HG03469 (cell line): Measurements from ENCODE around the gene SSBP3.
"Not testable (repeated sequence)": the region's sequence is repeated elsewhere in the genome, so short reads cannot be mapped to it uniquely, and the experiment has no call there.

Experiments
- ATAC-seq: cut with Tn5 transposase; IDR thresholded peaks from one replicate; pipeline ENCODE4 v1.9.1; 2021; ENCODE audit warnings: mild to moderate bottlenecking, moderate library complexity, moderate number of reproducible peaks; ENCODE audit not compliant: unreplicated experiment

Gene SSBP3

DNA sequence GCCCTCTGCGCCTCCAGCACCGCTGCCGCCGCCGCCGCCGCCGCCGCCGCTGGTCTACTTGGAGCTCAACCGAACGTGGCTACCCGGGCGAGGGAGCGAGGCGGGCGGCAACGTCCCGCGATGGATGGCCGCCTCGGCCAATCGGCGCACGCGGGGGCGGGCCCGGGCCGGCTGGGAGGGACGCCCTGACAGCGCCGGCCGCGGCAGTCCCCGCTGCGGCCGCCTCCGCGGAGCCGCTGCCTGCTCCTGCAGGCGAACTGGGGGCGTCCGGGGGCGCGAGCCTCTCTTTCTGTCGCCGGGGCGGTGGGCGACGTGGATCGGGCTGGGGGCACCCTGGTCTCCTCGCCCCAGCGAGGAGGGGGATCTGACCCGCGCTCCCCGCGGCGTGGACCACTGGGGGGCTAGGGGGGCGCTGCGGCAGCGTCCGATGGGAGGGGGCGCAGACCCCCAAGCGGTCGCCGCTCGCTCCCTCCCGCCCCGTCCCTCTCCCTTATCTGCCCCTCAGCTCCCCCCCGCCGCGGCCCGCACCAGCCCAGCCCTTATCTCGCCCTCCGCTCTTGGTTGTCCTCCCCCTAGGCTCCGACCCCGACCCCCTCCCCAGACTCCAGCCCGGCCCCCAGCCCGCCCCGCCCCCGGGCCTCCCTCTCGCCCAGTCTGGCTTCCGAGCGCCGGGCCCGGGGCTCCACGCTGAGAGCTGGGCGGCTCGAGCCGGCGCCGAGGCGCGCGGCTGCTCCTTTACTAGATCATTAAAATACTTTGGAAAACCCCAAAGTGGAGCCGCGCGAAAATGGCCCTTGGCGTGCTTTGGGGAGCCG, at the start of gene SSBP3:
Gene SSBP3 (minus strand): TSS at position 56 of the 815 bp plus-strand sequence.
- ATAC-seq: peak; percentile 59

GRCh38 chr1:54453509-54453908, 47.3 kb upstream of the SSBP3 start:
- no peak for ATAC-seq

DNA sequence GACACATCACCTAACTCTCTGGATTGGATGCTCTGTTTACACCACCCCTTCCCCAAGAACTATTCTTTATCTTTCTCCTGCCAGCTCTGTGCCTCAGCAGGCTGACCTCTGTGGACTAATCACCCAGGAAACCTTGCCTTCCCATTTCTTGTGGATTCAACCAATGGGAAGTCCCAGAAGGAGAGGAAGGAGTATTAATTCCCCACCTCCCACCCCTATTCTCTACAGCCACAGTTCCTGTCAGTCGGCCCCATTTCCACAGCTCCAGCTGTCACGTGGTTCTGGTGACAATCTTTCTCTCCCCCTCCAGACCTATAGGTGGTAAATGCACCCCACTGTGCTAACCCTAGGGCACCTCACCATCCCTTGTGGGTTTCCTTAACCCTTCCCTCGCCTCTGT, 46.8 kb upstream of the SSBP3 start:
- no peak for ATAC-seq

GRCh38 chr1:54449431-54449830, 43.2 kb upstream of the SSBP3 start:
- not testable (repeated sequence) for ATAC-seq

DNA sequence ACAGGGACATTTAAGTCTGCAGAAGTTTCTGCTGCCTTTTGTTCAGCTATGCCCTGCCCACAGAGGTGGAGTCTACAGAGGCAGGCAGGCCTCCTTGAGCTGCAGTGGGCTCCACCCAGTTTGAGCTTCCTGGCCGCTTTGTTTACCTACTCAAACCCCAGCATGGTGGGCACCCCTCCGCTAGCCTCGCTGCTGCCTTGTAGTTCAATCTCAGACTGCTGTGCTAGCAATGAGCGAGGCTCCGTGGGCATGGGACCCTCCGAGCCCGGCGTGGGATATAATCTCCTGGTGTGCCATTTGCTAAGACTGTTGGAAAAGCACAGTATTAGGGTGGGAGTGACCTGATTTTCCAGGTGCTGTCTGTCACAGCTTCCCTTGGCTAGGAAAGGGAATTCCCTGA, 42.6 kb upstream of the SSBP3 start:
- not testable (repeated sequence) for ATAC-seq

- ATAC-seq: not testable (repeated sequence)
These were observed 40.9 kb upstream of the SSBP3 start for GRCh38 chr1:54447081-54447480.

DNA sequence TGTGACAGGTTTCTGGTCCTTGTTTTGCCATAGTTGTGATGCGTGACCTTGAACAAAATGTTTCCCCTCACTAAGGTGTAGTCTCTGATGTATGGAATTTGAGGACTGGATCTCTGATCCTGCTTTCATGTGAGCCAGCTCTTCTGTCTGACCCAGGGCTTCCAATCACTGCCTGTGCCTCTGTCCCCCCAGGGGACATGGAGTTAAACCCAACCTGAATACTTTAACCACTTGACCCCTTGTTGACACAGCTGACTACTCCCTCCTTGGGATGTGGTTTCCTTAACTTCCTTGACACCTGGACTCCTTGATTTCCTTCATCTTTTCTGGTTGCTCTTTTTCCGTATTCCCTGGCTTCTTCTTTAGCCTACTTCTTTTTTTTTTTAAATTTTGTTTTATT, 36.0 kb upstream of the SSBP3 start:
- no peak for ATAC-seq

DNA sequence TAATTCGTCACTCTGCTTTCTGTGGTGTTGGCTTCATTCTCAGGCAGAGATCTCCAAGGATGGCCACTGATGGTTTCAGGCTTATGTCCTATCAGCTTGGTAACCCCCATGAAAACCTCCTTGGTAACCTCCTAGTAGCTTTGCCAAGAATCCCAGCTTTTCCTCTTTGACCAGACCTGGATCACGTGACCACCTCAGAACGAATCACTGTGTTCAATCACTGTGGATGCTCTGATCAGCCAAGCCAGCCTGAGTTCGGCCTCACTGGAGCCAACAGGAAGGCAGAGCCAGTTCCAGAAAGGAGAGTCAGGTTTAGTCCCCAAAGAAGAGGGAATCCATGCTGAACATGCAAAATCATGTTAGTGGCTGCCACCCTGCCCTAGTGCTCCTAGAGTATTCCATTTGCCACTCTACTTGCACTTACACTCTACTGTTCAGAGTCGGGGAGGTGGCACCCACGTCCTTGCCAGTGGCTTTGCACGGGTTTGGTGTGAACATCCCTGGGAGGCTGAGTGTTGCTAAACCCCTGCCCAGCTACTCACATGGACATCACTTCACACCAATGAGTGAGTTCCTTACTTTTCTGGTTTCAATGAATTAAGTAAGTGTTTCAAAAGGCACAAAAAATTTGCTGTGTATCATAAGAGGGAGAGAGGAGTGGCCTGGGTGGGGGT, 33.5 kb upstream of the SSBP3 start:
- ATAC-seq: no peak

DNA sequence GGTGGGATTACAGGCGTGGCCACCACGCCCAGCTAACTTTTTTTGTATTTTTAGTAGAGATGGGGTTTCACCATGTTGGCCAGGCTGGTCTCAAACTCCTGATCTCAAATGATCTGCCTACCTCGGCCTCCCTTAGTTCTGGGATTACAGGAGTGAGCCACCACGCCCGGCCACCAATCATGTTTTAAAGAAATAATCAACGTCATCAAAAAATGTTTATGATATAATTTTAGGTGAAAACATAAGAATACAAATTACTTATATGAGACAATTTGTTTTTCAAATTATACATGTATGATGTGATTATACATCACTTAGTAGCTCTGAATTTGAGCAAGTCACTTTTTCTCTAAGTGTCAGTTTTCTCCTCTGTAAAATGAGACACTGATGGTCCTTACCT, 31.6 kb upstream of the SSBP3 start:
- ATAC-seq: no peak

GRCh38 chr1:54436826-54437225, 30.6 kb upstream of the SSBP3 start:
- ATAC-seq: no peak

GRCh38 chr1:54429838-54430237, 23.6 kb upstream of the SSBP3 start:
- ATAC-seq: no peak

GRCh38 chr1:54428837-54429518, 22.8 kb upstream of the SSBP3 start:
- no peak for ATAC-seq

DNA sequence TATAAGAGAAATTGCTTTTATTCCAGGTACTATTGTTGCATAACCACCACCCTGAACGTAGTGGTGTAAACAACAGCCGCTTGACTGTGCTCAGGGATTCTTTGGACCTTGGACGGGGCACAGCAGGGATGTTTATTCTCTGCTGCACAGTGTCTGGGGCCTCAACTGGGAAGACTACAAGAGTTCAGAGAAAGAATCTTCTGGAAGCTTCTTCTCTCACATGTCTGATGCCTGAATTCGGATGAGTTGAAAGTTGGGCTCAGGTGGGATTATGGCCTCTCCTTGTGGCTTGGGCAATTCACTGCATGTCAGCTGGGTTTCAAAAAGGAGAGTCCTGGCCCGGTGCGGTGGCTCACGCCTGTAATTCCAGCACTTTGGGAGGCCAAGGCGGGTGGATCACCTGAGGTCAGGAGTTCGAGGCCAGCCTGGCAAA, 19.0 kb upstream of the SSBP3 start:
- no peak for ATAC-seq

DNA sequence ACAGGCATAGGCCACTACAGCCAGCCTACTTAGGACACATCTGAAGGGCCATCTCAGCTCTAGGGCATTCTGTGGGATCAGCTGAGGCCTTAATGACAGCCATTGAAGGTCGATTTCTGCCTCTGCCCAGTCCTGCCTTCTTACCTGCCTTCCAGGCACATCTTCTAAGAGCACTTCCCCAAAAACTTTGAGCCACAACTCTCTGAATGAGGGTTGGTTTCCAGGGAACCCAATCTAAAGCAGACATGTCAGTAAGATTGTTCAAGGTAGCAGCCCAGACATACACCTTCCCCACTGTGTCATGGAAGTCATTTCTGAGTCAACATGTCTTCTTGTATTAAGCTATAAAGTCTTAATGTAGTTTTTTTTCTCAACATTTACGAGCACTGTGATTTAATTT, 18.2 kb upstream of the SSBP3 start:
- ATAC-seq: no peak

GRCh38 chr1:54421101-54421504, 14.9 kb upstream of the SSBP3 start:
- ATAC-seq: no peak

DNA sequence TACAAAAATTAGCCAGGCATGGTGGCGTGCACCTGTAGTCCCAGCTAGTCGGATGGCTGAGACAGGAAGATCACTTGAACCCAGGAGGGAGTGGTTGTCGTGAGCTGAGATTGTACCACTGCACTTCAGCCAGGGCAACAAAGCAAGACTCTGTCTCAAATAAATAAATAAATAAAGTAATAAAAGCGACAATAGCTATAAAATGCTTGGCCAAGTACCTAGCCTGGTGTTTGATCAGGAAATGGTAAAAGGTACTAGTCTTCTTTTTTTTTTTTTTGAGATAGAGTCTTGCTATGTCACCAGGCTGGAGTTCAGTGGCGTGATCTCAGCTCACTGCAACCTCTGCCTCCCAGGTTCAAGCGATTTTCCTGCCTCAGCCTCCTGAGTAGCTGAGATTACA, 12.4 kb upstream of the SSBP3 start:
- ATAC-seq: not testable (repeated sequence)

GRCh38 chr1:54417123-54417522, 10.9 kb upstream of the SSBP3 start:
- ATAC-seq: no peak

DNA sequence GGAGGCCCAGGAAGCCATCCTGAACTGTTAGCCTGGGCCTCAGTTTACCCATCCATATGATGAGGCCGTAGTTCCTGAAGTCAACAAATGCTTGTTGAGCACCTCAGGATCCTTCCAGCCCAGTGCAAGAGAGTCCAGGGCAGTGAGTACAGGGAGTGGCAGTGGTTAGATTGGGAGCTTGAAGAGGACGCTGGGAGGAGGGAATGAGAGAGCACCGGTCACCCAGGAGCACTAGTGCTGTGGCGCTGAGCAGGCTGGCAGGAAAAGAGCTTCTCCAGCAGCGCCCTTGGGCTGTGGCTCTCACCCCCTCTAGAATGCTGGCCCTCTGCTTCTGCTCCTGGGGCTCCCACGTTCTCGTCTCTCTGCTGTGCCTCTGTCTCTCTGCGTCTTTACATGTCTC, 10.2 kb upstream of the SSBP3 start:
- ATAC-seq: no peak

DNA sequence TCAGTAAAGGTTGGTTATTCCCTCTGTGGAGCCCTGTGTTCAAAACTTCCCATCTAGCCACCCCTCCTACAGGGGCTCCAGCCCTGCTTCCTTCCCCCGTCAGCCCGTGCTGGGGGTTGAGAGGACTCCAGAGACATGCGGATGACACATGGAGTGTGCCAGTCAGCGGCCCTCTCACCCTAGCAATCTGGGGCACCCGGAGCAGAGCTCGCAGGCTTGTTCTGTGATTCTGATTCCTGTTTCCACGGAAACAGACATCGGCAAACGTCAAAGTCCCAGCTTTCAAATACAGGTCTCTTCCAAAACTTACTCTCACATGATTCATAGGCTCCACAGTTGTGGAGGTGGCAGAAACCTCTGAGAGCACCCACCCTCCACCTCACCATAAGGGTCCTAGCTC, 9.8 kb upstream of the SSBP3 start:
- no peak for ATAC-seq

GRCh38 chr1:54415533-54415932, 9.3 kb upstream of the SSBP3 start:
- ATAC-seq: no peak

- no peak for ATAC-seq
These were observed 7.5 kb upstream of the SSBP3 start for GRCh38 chr1:54413732-54414131.

GRCh38 chr1:54413295-54413694, 7.1 kb upstream of the SSBP3 start:
- no peak for ATAC-seq
